Common myeloid progenitor, CD34-positive (primary cell): ENCODE results near the gene BICDL1.

Experiments used
- CTCF ChIA-PET: fragments of 350-600 bp; sonication (Branson Sonifier 250); formaldehyde crosslinking; loops from one replicate; lab custom pipeline; 2021; ENCODE audit warnings: antibody characterized with exemption; lab: Charles Lee
- POLR2A ChIA-PET: fragments of 350-600 bp; sonication (Branson Sonifier 250); formaldehyde crosslinking; loops from one replicate; lab custom pipeline; 2021; ENCODE audit warnings: antibody characterized with exemption; lab: Charles Lee
- DNase-seq, 3 donors: peaks; one replicate each; pipeline versions ENCODE4 v3.0.0 to v3.0.0-alpha.2; 2013
- H3K27ac ChIP-seq, 2 experiments: 1 replicate in 1 of 2; 2 replicates in 1 of 2; pipeline ENCODE4 v1.7.0; 2013; ENCODE audit warnings: inconsistent platforms in 2 of 2, low read length in 2 of 2, mild to moderate bottlenecking in 2 of 2, low read depth in 1 of 2, moderate library complexity in 1 of 2; ENCODE audit not compliant: severe bottlenecking in 2 of 2, insufficient read depth in 1 of 2, poor library complexity in 1 of 2
- H3K27me3 ChIP-seq, 5 experiments: replicated peaks in 2 of 5; 1 replicate in 3 of 5; 2 replicates in 2 of 5; pipeline versions ENCODE4 v1.6.1 to v1.7.0; 2013; ENCODE audit warnings: low read length in 4 of 5, mild to moderate bottlenecking in 2 of 5, moderate library complexity in 2 of 5, inconsistent platforms in 1 of 5; ENCODE audit not compliant: insufficient read depth in 5 of 5, control insufficient read depth in 4 of 5
- H3K36me3 ChIP-seq, 4 experiments: 1 replicate in 2 of 4; 2 replicates in 2 of 4; pipeline versions ENCODE4 v1.6.1 to v1.7.0; 2013; ENCODE audit warnings: low read length in 3 of 4, control low read depth in 1 of 4, mild to moderate bottlenecking in 1 of 4; ENCODE audit not compliant: control insufficient read depth in 4 of 4, insufficient read depth in 4 of 4
- H3K4me1 ChIP-seq, 4 experiments: 1 replicate in 3 of 4; 2 replicates in 1 of 4; pipeline versions ENCODE4 v1.6.1 to v1.7.1; 2013; ENCODE audit warnings: low read length in 3 of 4, mild to moderate bottlenecking in 3 of 4, control low read depth in 1 of 4, inconsistent platforms in 1 of 4, moderate library complexity in 1 of 4; ENCODE audit not compliant: control insufficient read depth in 4 of 4, insufficient read depth in 4 of 4; ENCODE audit errors: control extremely low read depth in 1 of 4
- H3K4me3 ChIP-seq, 7 experiments: 1 replicate in 4 of 7; 2 replicates in 3 of 7; pipeline versions ENCODE4 v1.5.1 to v1.7.0; 2013; ENCODE audit warnings: mild to moderate bottlenecking in 7 of 7, low read length in 6 of 7, moderate library complexity in 6 of 7, inconsistent platforms in 2 of 7, low read depth in 2 of 7, control low read depth in 1 of 7; ENCODE audit not compliant: insufficient read depth in 4 of 7, control insufficient read depth in 1 of 7; ENCODE audit errors: extremely low read depth in 1 of 7
- H3K9me3 ChIP-seq, 5 experiments: 1 replicate in 4 of 5; 2 replicates in 1 of 5; pipeline versions ENCODE4 v1.6.1 to v1.7.1; 2013; ENCODE audit warnings: low read length in 4 of 5, mild to moderate bottlenecking in 2 of 5, inconsistent platforms in 1 of 5, low read depth in 1 of 5, moderate library complexity in 1 of 5; ENCODE audit not compliant: control insufficient read depth in 4 of 5, insufficient read depth in 2 of 5; ENCODE audit errors: control extremely low read depth in 1 of 5
- WGBS: methylation state at CpG from one replicate; pipeline ENCODE4 v1.1.5; 2013; ENCODE audit not compliant: insufficient coverage; 5-methylcytosine and 5-hydroxymethylcytosine counted together

The BICDL1 gene

GRCh38 chr12:120130011-120130410 lies 141.0 kb downstream of the BICDL1 start:
- no peak overlapping the region for H3K4me3 ChIP-seq
- ChIA-PET CTCF (interaction anchor here (1.0 kb wide), 1 partner anchor 13 kb away, joined by 4 read pairs; the partner anchor contains the start of gene RAB35), POLR2A (no interaction called here)
- peaks cover 0 to 23% (median 9%) of the 10 kb centered on the region in 4 experiments for H3K4me1 ChIP-seq
- no peak for DNase-seq
- H3K27ac ChIP-seq = no peak overlapping the region
- WGBS = 100% methylated on average over 5 of the region's 6 CpGs
- H3K9me3 ChIP-seq = no peaks in the 10 kb centered on the region
- H3K36me3 ChIP-seq = peaks cover 28 to 86% (median 67%) of the 10 kb centered on the region in 4 experiments
- no peaks in the 10 kb centered on the region for H3K27me3 ChIP-seq

- 98% methylated on average over 15 of the region's 15 CpGs for WGBS
- CTCF ChIA-PET = interaction anchor here (0.6 to 4.6 kb wide), 3 partner anchors 10 to 62 kb away, joined by 3 to 15 read pairs (median 4); partner anchors contain the start of gene RAB35
- Histone ChIP-seq H3K27ac (no peak overlapping the region), H3K27me3 (no peaks in the 10 kb centered on the region), H3K4me1 (peaks cover 0 to 16% (median 7%) of the 10 kb centered on the region in 4 experiments), H3K9me3 (no peaks in the 10 kb centered on the region), H3K36me3 (peaks cover 30 to 88% (median 72%) of the 10 kb centered on the region in 4 experiments), H3K4me3 (no peak overlapping the region)
- POLR2A ChIA-PET = no interaction called here
- DNase-seq = no peak
Observed at GRCh38 chr12:120131116-120131515, 142.1 kb downstream of the BICDL1 start.

- DNase-seq = no peak
- CTCF ChIA-PET = interaction anchor here (4.6 kb wide), 1 partner anchor 12 kb away, joined by 15 read pairs; no protein-coding TSS in a partner anchor
- H3K36me3 ChIP-seq = peaks cover 34 to 95% (median 81%) of the 10 kb centered on the region in 4 experiments
- WGBS = 95% methylated on average over 4 of the region's 9 CpGs
- H3K4me1 ChIP-seq = peaks cover 0 to 5% (median under 1%) of the 10 kb centered on the region in 4 experiments
- H3K27me3 ChIP-seq = no peaks in the 10 kb centered on the region
- no peak overlapping the region for H3K27ac ChIP-seq
- POLR2A ChIA-PET = no interaction called here
- no peak overlapping the region for H3K4me3 ChIP-seq
- H3K9me3 ChIP-seq = no peaks in the 10 kb centered on the region
Observed at GRCh38 chr12:120132054-120132836, 143.2 kb downstream of the BICDL1 start.

GRCh38 chr12:120132863-120133385 lies 143.9 kb downstream of the BICDL1 start:
- H3K27me3 ChIP-seq = no peaks in the 10 kb centered on the region
- H3K4me3 ChIP-seq = no peak overlapping the region
- H3K36me3 ChIP-seq = peaks cover 37 to 95% (median 81%) of the 10 kb centered on the region in 4 experiments
- ChIA-PET CTCF (interaction anchor here (4.6 kb wide), 1 partner anchor 12 kb away, joined by 15 read pairs; no protein-coding TSS in a partner anchor), POLR2A (no interaction called here)
- H3K4me1 ChIP-seq = no peaks in the 10 kb centered on the region
- no peak overlapping the region for H3K27ac ChIP-seq
- H3K9me3 ChIP-seq = no peaks in the 10 kb centered on the region
- DNase-seq = no peak
- 100% methylated on average over 1 of the region's 6 CpGs for WGBS

GRCh38 chr12:120134307-120134980 lies 145.4 kb downstream of the BICDL1 start:
- ChIA-PET POLR2A (no interaction called here), CTCF (interaction anchor here (0.6 to 4.6 kb wide), 3 partner anchors 14 to 47 kb away, joined by 3 to 15 read pairs (median 3); no protein-coding TSS in a partner anchor)
- Histone ChIP-seq H3K27ac (no peak overlapping the region), H3K4me1 (no peaks in the 10 kb centered on the region), H3K4me3 (no peak overlapping the region), H3K36me3 (peaks cover 39 to 95% (median 86%) of the 10 kb centered on the region in 4 experiments), H3K9me3 (no peaks in the 10 kb centered on the region), H3K27me3 (no peaks in the 10 kb centered on the region)
- no peak for DNase-seq
- WGBS = 98% methylated on average over 19 of the region's 20 CpGs

- Histone ChIP-seq H3K4me1 (no peaks in the 10 kb centered on the region), H3K27ac (no peak overlapping the region), H3K4me3 (no peak overlapping the region), H3K36me3 (peaks cover 34 to 95% (median 85%) of the 10 kb centered on the region in 4 experiments), H3K9me3 (no peaks in the 10 kb centered on the region), H3K27me3 (no peaks in the 10 kb centered on the region)
- ChIA-PET CTCF (no interaction called here), POLR2A (no interaction called here)
- DNase-seq = no peak
- WGBS = 99% methylated on average over 7 of the region's 11 CpGs
Observed at GRCh38 chr12:120136093-120136770, 147.2 kb downstream of the BICDL1 start.
